ENCODE results near the gene MTERF1. TPM values are rescaled to one million over a fixed set of nuclear protein-coding genes. Genes with fewer than 3 reads are reported as not detected.

Gene MTERF1
- total RNA-seq, 1 experiment from 2014 or later, result 13.1 TPM

DNA sequence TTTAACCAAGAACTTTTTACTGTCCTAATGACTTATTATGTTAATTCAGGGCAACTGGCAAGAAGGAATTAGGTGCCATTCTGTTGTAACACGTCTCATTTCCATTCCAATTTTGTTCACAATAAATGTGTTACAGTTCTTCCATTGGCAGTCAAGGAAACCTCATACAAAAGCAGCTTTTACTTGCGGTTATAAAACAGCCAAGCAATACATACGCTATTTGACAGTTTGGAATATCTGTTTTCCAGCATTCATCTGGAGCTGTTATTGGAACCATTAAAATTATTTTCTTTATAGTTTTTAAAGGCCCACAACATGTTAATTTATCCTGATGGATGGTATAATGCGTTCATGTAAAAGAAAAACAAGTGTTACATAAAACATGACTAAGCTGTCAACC is 33.3 kb downstream of the MTERF1 start:
- ATAC-seq, result no peak
- Histone ChIP-seq H3K27ac (ENCODE audit: low read depth, low read length) (no peak overlapping the region), H4K20me1 (ENCODE audit: insufficient read depth) (no peaks in the 10 kb centered on the region), H3K4me2 (ENCODE audit: low read length) (no peak overlapping the region), H3K79me2 (ENCODE audit: insufficient read depth, low read length) (no peaks in the 10 kb centered on the region), H3K4me3 (replicated peaks in 1 of 2; ENCODE audit: low read depth in 1 of 2, low read length in 2 of 2) (no peak overlapping the region), H3K36me3 (ENCODE audit: control insufficient read depth in 1 of 2, insufficient read depth in 2 of 2, low read length in 2 of 2) (no peaks in the 10 kb centered on the region), H3K9me3 (ENCODE audit: control insufficient read depth in 1 of 2, insufficient read depth in 1 of 2, low read depth in 1 of 2, low read length in 2 of 2) (0 out of 4 replicates have a peak, but pooled peaks cover 0 to under 1% of the 10 kb centered on the region in 2 experiments), H2AFZ (ENCODE audit: low read depth, low read length, poor library complexity, severe bottlenecking) (no peak overlapping the region), H3K27me3 (ENCODE audit: insufficient read depth, low read length) (no peaks in the 10 kb centered on the region), H3K9me2 (ENCODE audit: insufficient read depth) (no peaks in the 10 kb centered on the region), H3K4me1 (ENCODE audit: control insufficient read depth in 1 of 2, insufficient read depth in 2 of 2, low read length in 2 of 2) (peaks cover 7 to 23% of the 10 kb centered on the region in 2 experiments), H3K9ac (ENCODE audit: low read length) (no peak overlapping the region)
- TF ChIP-seq, protein P1, sequence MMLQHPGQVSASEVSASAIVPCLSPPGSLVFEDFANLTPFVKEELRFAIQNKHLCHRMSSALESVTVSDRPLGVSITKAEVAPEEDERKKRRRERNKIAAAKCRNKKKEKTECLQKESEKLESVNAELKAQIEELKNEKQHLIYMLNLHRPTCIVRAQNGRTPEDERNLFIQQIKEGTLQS (IDR thresholded peaks at IDR 0.05), result no peak
- TF ChIP-seq, protein P2, sequence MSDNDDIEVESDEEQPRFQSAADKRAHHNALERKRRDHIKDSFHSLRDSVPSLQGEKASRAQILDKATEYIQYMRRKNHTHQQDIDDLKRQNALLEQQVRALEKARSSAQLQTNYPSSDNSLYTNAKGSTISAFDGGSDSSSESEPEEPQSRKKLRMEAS (IDR thresholded peaks at IDR 0.05), result no peak
- no peak for TF ChIP-seq SRF (IDR thresholded peaks at IDR 0.05; ENCODE audit: low read depth)
- no peak for TF ChIP-seq ZFX (IDR thresholded peaks at IDR 0.05)
- TF ChIP-seq FOSL1 (IDR thresholded peaks at IDR 0.05; ENCODE audit: low read depth), result no peak
- no peak for TF ChIP-seq EGR1 (IDR thresholded peaks at IDR 0.05; ENCODE audit: low read depth)
- TF ChIP-seq, protein P3, sequence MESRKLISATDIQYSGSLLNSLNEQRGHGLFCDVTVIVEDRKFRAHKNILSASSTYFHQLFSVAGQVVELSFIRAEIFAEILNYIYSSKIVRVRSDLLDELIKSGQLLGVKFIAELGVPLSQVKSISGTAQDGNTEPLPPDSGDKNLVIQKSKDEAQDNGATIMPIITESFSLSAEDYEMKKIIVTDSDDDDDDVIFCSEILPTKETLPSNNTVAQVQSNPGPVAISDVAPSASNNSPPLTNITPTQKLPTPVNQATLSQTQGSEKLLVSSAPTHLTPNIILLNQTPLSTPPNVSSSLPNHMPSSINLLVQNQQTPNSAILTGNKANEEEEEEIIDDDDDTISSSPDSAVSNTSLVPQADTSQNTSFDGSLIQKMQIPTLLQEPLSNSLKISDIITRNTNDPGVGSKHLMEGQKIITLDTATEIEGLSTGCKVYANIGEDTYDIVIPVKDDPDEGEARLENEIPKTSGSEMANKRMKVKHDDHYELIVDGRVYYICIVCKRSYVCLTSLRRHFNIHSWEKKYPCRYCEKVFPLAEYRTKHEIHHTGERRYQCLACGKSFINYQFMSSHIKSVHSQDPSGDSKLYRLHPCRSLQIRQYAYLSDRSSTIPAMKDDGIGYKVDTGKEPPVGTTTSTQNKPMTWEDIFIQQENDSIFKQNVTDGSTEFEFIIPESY (IDR thresholded peaks at IDR 0.05; ENCODE audit: extremely low read depth, insufficient replicate concordance, low read length), result no peak
- TF ChIP-seq YY1 (IDR thresholded peaks at IDR 0.05; ENCODE audit: extremely low read depth, insufficient replicate concordance, low read depth, low read length), result no peak
- TF ChIP-seq CEBPB (IDR thresholded peaks at IDR 0.05; ENCODE audit: low read depth), result no peak
- POLR2A ChIA-PET, result no interaction called here
- RAD21 ChIA-PET (ENCODE audit: low non-redundant PET in 1 of 2, low total read pairs in 2 of 2, uncharacterized antibody in 2 of 2, unreplicated experiment in 2 of 2), result no interaction called here
- intact Hi-C loops (cut with micrococcal nuclease), result no loop called here
- DNase-seq (ENCODE audit: low read depth, low spot score), result no peak
- no TSS peak for BruUV-seq (replicated peaks)
- CTCF ChIA-PET, result no interaction called here
